SK-N-SH treated with all-trans-retinoic acid at 6 μM for 48 hours (cell line): Measurements from ENCODE around the gene C15orf62.

Experiments used
- BACH2 ChIP-seq: fragments of 250-450 bp; sonication (Bioruptor Pico); IDR thresholded peaks from 2 replicates; pipeline ENCODE4 v1.9.0; 2021; ENCODE audit warnings: mild to moderate bottlenecking, borderline replicate concordance
- ZNF565 ChIP-seq: fragments of 450-650 bp; formaldehyde crosslinking; conservative IDR thresholded peaks from 2 replicates; pipeline ENCODE4 v1.5.0; 2020; ENCODE audit warnings: low read depth, mild to moderate bottlenecking, moderate library complexity
- ZNF8 ChIP-seq: fragments of 450-650 bp; formaldehyde crosslinking; IDR thresholded peaks from 2 replicates; pipeline ENCODE4 v1.5.0; 2020; ENCODE audit warnings: mild to moderate bottlenecking, moderate library complexity
- TF ChIP-seq, protein P1 (sequence below): fragments of 250-450 bp; sonication (Bioruptor Pico); IDR thresholded peaks from 2 replicates; pipeline ENCODE4 v1.8.0; 2020; ENCODE audit warnings: mild to moderate bottlenecking, moderate library complexity, borderline replicate concordance
- TF ChIP-seq, protein P2 (sequence below): fragments of 250-450 bp; sonication (Bioruptor Pico); IDR thresholded peaks from 2 replicates; pipeline ENCODE4 v1.5.1; 2020; ENCODE audit warnings: low read depth, mild to moderate bottlenecking, moderate library complexity

DNA sequence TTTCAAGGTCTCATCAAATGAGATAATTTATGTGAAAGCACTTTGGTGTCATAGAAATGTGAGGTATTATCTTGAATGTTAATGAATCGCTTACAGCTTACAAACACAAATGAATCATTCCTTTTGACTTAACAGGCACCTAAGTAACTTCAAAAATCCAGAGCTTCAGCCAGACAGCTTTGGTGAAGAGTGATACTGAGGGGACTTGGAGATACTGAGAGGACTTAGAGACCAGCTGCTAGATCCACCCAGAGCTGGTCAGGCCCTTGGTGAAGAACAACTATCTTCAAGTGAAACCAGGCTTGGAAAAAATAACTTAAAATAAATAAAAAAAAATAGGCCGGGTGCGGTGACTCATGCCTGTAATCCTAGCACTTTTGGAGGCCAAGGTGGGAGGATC is 20.9 kb downstream of the C15orf62 start:
- TF ChIP-seq, protein P1, sequence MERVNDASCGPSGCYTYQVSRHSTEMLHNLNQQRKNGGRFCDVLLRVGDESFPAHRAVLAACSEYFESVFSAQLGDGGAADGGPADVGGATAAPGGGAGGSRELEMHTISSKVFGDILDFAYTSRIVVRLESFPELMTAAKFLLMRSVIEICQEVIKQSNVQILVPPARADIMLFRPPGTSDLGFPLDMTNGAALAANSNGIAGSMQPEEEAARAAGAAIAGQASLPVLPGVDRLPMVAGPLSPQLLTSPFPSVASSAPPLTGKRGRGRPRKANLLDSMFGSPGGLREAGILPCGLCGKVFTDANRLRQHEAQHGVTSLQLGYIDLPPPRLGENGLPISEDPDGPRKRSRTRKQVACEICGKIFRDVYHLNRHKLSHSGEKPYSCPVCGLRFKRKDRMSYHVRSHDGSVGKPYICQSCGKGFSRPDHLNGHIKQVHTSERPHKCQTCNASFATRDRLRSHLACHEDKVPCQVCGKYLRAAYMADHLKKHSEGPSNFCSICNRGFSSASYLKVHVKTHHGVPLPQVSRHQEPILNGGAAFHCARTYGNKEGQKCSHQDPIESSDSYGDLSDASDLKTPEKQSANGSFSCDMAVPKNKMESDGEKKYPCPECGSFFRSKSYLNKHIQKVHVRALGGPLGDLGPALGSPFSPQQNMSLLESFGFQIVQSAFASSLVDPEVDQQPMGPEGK (CRISPR knock-in tag): no peak
- TF ChIP-seq, protein P2, sequence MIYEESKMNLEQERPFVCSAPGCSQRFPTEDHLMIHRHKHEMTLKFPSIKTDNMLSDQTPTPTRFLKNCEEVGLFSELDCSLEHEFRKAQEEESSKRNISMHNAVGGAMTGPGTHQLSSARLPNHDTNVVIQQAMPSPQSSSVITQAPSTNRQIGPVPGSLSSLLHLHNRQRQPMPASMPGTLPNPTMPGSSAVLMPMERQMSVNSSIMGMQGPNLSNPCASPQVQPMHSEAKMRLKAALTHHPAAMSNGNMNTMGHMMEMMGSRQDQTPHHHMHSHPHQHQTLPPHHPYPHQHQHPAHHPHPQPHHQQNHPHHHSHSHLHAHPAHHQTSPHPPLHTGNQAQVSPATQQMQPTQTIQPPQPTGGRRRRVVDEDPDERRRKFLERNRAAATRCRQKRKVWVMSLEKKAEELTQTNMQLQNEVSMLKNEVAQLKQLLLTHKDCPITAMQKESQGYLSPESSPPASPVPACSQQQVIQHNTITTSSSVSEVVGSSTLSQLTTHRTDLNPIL (CRISPR knock-in tag): no peak
- no peak for TF ChIP-seq ZNF8 (CRISPR knock-in tag)
- TF ChIP-seq ZNF565 (CRISPR knock-in tag): no peak
- no peak for TF ChIP-seq BACH2
